NT2/D1 (cell line): ENCODE results near the gene LRRC3C.

Experiments used
- SUZ12 ChIP-seq: IDR thresholded peaks from 2 replicates; pipeline ENCODE4 v1.6.1; 2011; ENCODE audit not compliant: insufficient read length, insufficient read depth; ENCODE audit errors: extremely low read depth
- YY1 ChIP-seq: IDR thresholded peaks from 2 replicates; pipeline ENCODE4 v1.6.1; 2011; ENCODE audit not compliant: insufficient read length, insufficient read depth
- ZNF274 ChIP-seq: IDR thresholded peaks from 2 replicates; pipeline ENCODE4 v1.6.1; 2011; ENCODE audit warnings: mild to moderate bottlenecking, low read depth, low read length

DNA sequence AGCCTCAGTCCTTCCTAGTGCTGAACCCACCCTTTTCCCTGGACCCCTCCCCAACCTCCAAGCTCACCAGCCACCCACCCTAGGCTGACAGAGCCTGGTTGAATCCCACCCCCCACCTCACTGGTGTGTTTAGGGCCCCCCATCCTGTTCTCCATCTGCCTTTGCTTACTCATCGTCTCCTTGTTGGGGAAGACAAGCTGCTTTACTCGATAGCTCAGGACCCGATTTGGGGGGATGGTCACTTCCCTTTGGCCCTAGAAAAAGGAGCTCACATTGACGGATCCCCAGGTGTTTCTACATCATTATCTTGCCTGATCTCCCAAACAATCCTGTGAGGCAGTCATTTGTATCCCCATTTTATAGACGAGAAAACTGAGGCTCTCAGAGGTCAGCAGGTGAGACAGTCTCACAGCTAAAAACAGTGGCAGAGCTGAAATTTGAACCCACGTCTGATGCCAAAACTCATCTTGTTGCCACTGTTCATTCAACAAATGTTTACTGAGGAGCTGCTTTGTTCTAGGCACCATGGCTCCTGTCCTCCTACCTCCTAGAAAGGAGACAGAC lies 18.7 kb upstream of the LRRC3C start:
- TF ChIP-seq SUZ12 (no peak), YY1 (no peak), ZNF274 (no peak)
